ENCODE measurements around the gene C17orf78.
"Not testable (repeated sequence)": the region's sequence is repeated elsewhere in the genome, so short reads cannot be mapped to it uniquely, and the experiment has no call there.

Gene C17orf78

GRCh38 chr17:37440424-37440823, 64.6 kb downstream of the C17orf78 start:
- no peak for DNase-seq (ENCODE audit: low read depth)

GRCh38 chr17:37441369-37442014, 65.7 kb downstream of the C17orf78 start:
- DNase-seq (ENCODE audit: low read depth): not testable (repeated sequence)
